Testis (tissue), 3 donors: ENCODE data around the gene COBL. TPM values are rescaled to one million over a fixed set of nuclear protein-coding genes. Genes with fewer than 3 reads are reported as not detected.

Source experiments
- DNase-seq: peaks from one replicate; pipeline ENCODE4 v3.0.0-alpha.2; 2019
- H3K27ac ChIP-seq, 2 donors: fragments of 200-600 bp; sonication (generic); one replicate each; pipeline ENCODE4 v1.5.1; 2019
- H3K27me3 ChIP-seq: fragments of 200-600 bp; sonication (generic); one replicate; pipeline ENCODE4 v1.5.1; 2019
- H3K36me3 ChIP-seq: fragments of 200-600 bp; sonication (generic); one replicate; pipeline ENCODE4 v1.5.1; 2017; ENCODE audit warnings: low read depth; ENCODE audit errors: missing control alignments
- H3K4me1 ChIP-seq: fragments of 200-600 bp; sonication (generic); one replicate; pipeline ENCODE4 v1.5.1; 2019
- H3K4me3 ChIP-seq, 2 donors: fragments of 200-600 bp; sonication (generic); one replicate each; pipeline ENCODE4 v1.5.1; 2017 to 2019
- H3K9me3 ChIP-seq: fragments of 200-600 bp; sonication (generic); one replicate; pipeline ENCODE4 v1.5.1; 2017
- CTCF ChIP-seq, 3 experiments: fragments of 450-650 bp in 2 of 3; fragments of 200-600 bp in 1 of 3; sonication (generic) in 1 of 3; IDR thresholded peaks; one replicate each; pipeline ENCODE4 v1.5.1; 2016 to 2019; ENCODE audit warnings: antibody characterized with exemption in 3 of 3, mild to moderate bottlenecking in 2 of 3, moderate library complexity in 1 of 3
- POLR2A ChIP-seq: fragments of 450-650 bp; IDR thresholded peaks from one replicate; pipeline ENCODE4 v1.6.1; 2017; ENCODE audit warnings: antibody characterized with exemption, mild to moderate bottlenecking, moderate library complexity
- WGBS, 2 donors: methylation state at CpG; one replicate each; pipeline ENCODE4 v1.1.5; 2018; 5-methylcytosine and 5-hydroxymethylcytosine counted together
- intact Hi-C: fragments of 100-400 bp; cut with DNase I; formaldehyde crosslinking; loops from one replicate; pipeline ENCODE4 v1.15.1; 2023; ENCODE audit warnings: low total_unique reads
- polyA plus RNA-seq: library from polyadenylated mRNA; stranded (reverse); fragments of 350-450 nt; fragmentation: Illumina TruSeq; extraction: RNeasy Lipid Tissue Mini Kit (QIAGEN cat#74804); gene quantifications from one replicate; pipeline ENCODE4 v1.2.3, GENCODE V29; 2014; ENCODE audit warnings: low read depth, low replicate concordance; ENCODE audit not compliant: insufficient read depth
- total RNA-seq, 2 donors: library from RNA; depleted of rRNA; stranded (reverse); fragments of >200 nt; gene quantifications; one replicate each; pipeline ENCODE4 v1.2.3, GENCODE V29; 2016

COBL gene
- total and polyA plus RNA-seq, 3 donors from 2014 or later = 9.2 to 14.8 (median 12.3) TPM

DNA sequence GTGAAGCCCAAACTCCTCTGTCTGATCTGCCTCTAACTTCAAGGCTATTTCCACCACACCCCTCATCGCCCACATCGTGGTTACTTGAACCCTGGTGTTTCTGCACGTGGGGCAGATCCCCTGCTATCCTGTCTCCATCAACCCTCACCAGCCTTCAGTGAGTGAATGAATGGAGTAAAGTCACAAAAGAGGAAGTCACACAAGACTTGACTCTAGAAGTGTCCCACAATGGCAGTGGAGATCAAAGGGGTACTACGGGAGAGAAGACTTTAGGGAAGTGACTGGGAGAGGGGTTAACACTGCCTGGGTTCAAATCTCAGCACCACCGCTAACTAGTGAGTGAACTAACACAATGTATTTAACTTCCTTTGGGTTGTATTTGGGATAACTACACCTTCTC is 85.9 kb downstream of the COBL start:
- Histone ChIP-seq H3K27me3 (no peaks in the 10 kb centered on the region), H3K4me3 (no peak overlapping the region), H3K36me3 (no peaks in the 10 kb centered on the region), H3K9me3 (no peaks in the 10 kb centered on the region), H3K27ac (no peak overlapping the region), H3K4me1 (no peaks in the 10 kb centered on the region)
- DNase-seq = no peak
- intact Hi-C loops = no loop called here
- no peak for TF ChIP-seq CTCF (IDR thresholded peaks at IDR 0.05)
- no peak for TF ChIP-seq POLR2A
- 79 to 88% methylated on average over 5 of the region's 5 CpGs for WGBS, 2 donors

DNA sequence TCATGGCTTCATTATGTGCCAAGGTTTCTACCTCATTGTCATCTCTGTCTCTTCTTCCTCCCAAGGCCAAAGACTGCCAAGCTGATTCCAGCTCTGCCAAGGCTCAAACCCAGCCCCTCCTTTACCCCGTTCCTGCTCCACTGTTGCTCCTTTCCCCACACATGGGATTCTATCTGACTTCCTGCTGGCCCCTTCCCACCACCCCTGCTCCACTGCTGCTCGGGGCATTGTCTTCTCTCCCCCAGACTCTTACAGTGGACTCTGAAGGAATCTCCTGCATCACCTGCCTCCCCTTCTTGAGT is 86.3 kb downstream of the COBL start:
- no peak for DNase-seq
- intact Hi-C loops = no loop called here
- no peaks in the 10 kb centered on the region for H3K4me1 ChIP-seq
- H3K36me3 ChIP-seq = no peaks in the 10 kb centered on the region
- H3K9me3 ChIP-seq = no peaks in the 10 kb centered on the region
- no peak overlapping the region for H3K27ac ChIP-seq
- 82 to 92% methylated on average over 2 of the region's 2 CpGs for WGBS, 2 donors
- no peak overlapping the region for H3K4me3 ChIP-seq
- TF ChIP-seq POLR2A = no peak
- no peak for TF ChIP-seq CTCF (IDR thresholded peaks at IDR 0.05)
- no peaks in the 10 kb centered on the region for H3K27me3 ChIP-seq

DNA sequence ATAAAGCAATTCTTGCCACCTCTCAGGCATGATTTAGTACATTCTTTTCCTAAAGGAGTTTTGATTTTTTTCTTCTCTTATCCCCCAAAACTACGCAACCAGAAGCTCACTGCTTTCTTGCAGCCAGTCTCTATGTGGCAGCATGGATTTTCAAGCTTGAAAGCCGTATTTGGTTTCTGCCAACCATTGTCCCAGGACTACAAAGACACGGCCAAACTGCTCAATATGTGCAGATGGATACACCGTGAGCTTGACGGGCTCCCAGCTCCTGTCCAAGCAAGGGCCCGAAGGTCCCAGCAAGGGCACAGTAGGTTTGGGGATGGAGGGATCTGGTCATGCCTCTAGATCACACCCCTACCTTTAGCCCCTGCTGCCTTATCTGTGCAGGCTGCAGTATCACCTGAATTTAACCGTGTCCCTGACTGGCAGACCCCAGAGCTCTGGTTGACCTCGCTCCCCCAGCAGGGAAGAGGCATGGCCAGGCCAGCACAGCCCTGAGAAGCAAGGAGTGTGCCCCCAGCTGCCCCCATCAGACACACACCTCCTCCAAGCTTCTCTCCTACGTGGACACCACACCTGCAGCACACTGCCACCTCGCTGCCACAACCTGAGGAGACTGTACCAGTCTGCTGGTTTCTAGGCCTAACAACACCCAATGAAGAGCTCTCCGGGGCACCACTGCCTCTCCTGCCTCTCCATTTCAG is 86.8 kb downstream of the COBL start:
- Histone ChIP-seq H3K4me1 (no peaks in the 10 kb centered on the region), H3K27ac (no peak overlapping the region), H3K36me3 (no peaks in the 10 kb centered on the region), H3K9me3 (no peaks in the 10 kb centered on the region), H3K27me3 (no peaks in the 10 kb centered on the region), H3K4me3 (no peak overlapping the region)
- TF ChIP-seq CTCF (IDR thresholded peaks at IDR 0.05) (no peak), POLR2A (no peak)
- WGBS, 2 donors = 94 to 98% methylated on average over 10 to 11 of the region's 11 CpGs
- DNase-seq = no peak
- intact Hi-C loops = no loop called here

- Histone ChIP-seq H3K4me1 (no peaks in the 10 kb centered on the region), H3K36me3 (no peaks in the 10 kb centered on the region), H3K4me3 (no peak overlapping the region), H3K9me3 (no peaks in the 10 kb centered on the region), H3K27ac (no peak overlapping the region), H3K27me3 (no peaks in the 10 kb centered on the region)
- intact Hi-C loops = no loop called here
- TF ChIP-seq CTCF (IDR thresholded peaks at IDR 0.05) = no peak
- 79 to 81% methylated on average over 18 of the region's 18 CpGs for WGBS, 2 donors
- DNase-seq = no peak
Observed at GRCh38 chr7:51229106-51229537, 87.5 kb downstream of the COBL start.

- Histone ChIP-seq H3K36me3 (no peaks in the 10 kb centered on the region), H3K27ac (no peak overlapping the region), H3K4me1 (no peaks in the 10 kb centered on the region), H3K4me3 (no peak overlapping the region), H3K9me3 (no peaks in the 10 kb centered on the region), H3K27me3 (no peaks in the 10 kb centered on the region)
- WGBS, 2 donors = 70 to 89% methylated on average over 3 of the region's 3 CpGs
- TF ChIP-seq CTCF (IDR thresholded peaks at IDR 0.05) = no peak
- no peak for TF ChIP-seq POLR2A
- intact Hi-C loops = no loop called here
- no peak for DNase-seq
Observed at GRCh38 chr7:51228386-51228958, 88.1 kb downstream of the COBL start.
